ENCODE data around the gene PIGH. TPM values are rescaled to one million over a fixed set of nuclear protein-coding genes. Genes with fewer than 3 reads are reported as not detected.

Gene PIGH
- total and polyA plus RNA-seq, 2 of the 13 experiments (the other 11 are each of a cell fraction or from before 2014, with no cell fraction given): 30.0 to 43.5 TPM

GRCh38 chr14:67610491-67610890 lies 10.4 kb upstream of the PIGH start:
- H3K79me2 ChIP-seq (ENCODE audit: insufficient read depth, low read length): no peaks in the 10 kb centered on the region
- no TSS peak for BruUV-seq (replicated peaks)
- 0% methylated on average over 1 of the region's 1 CpG for WGBS (ENCODE audit: low lambda C conversion rate)
- FAIRE-seq: no peak
- H3K4me1 ChIP-seq (ENCODE audit: insufficient read depth, low read length): peaks cover 14% of the 10 kb centered on the region
- H4K20me1 ChIP-seq (ENCODE audit: insufficient read depth, low read length): no peaks in the 10 kb centered on the region
- CTCF ChIA-PET (ENCODE audit: low intra/inter-chr PET ratio, low total read pairs): no interaction called here
- H2AFZ ChIP-seq (ENCODE audit: low read length): no peak overlapping the region
- H3K36me3 ChIP-seq (replicated peaks in 1 of 2; ENCODE audit: control insufficient read depth in 1 of 2, insufficient read depth in 2 of 2, low read length in 2 of 2): no peaks in the 10 kb centered on the region
- no peaks in the 10 kb centered on the region for H3K9me3 ChIP-seq (ENCODE audit: low read length)
- POLR2A ChIA-PET: interaction anchor here (2.3 kb wide), 1 partner anchor 11 kb away, joined by 9 read pairs; the partner anchor contains the start of gene PIGH
- ATAC-seq: no peak
- intact Hi-C loops (cut with micrococcal nuclease; ENCODE audit: unreplicated experiment): no loop called here
- H3K4me2 ChIP-seq (ENCODE audit: low read depth, low read length): peak overlapping the region; percentile 61; the same call in 1 of the 2 replicates
- H3K27me3 ChIP-seq (ENCODE audit: control insufficient read depth in 1 of 2, insufficient read depth in 2 of 2, low read length in 2 of 2): peaks cover 0 to 16% of the 10 kb centered on the region in 2 experiments; a peak in 2 of 5 replicates
- TF ChIP-seq MEF2D (CRISPR knock-in tag; IDR thresholded peaks at IDR 0.05) (no peak), FOXK1 (CRISPR knock-in tag; IDR thresholded peaks at IDR 0.05; ENCODE audit: borderline replicate concordance, low read depth) (no peak), ZNF264 (CRISPR knock-in tag; IDR thresholded peaks at IDR 0.05) (no peak), E2F2 (CRISPR knock-in tag; IDR thresholded peaks at IDR 0.05; ENCODE audit: borderline replicate concordance) (no peak), ARNT (IDR thresholded peaks at IDR 0.05) (no peak)
- in situ Hi-C loops (cut with HindIII; ENCODE audit: extremely low pct_ligation_motif_present, low pct_unique_long_range_greater_than_20kb): loop anchor here (10.0 to 25.0 kb wide), 2 partner anchors 94 to 1202 kb away; partner anchors contain the start of gene RDH12
- H3K27ac ChIP-seq (ENCODE audit: extremely low read length, insufficient read depth, low read length): no peak overlapping the region
- no peak overlapping the region for H3K9ac ChIP-seq (ENCODE audit: insufficient read depth, low read depth, low read length)
- no peak overlapping the region for H3K4me3 ChIP-seq (replicated peaks in 1 of 3; ENCODE audit: insufficient read depth in 1 of 3, low read depth in 2 of 3, low read length in 3 of 3)
- DNase-seq (ENCODE audit: low spot score): no peak

GRCh38 chr14:67609642-67610310 lies 9.7 kb upstream of the PIGH start:
- ATAC-seq (peak; percentile 66), FAIRE-seq (no peak), DNase-seq (ENCODE audit: low spot score) (no peak)
- H3K9ac ChIP-seq (ENCODE audit: insufficient read depth, low read depth, low read length): peak overlapping the region; percentile 38; the same call in 1 of the 2 replicates
- CTCF ChIA-PET (ENCODE audit: low intra/inter-chr PET ratio, low total read pairs): no interaction called here
- in situ Hi-C loops (cut with HindIII; ENCODE audit: extremely low pct_ligation_motif_present, low pct_unique_long_range_greater_than_20kb) (loop anchor here (10.0 to 25.0 kb wide), 2 partner anchors 95 to 1203 kb away; partner anchors contain the start of gene RDH12), intact Hi-C loops (cut with micrococcal nuclease; ENCODE audit: unreplicated experiment) (no loop called here)
- H3K27me3 ChIP-seq (ENCODE audit: control insufficient read depth in 1 of 2, insufficient read depth in 2 of 2, low read length in 2 of 2): peaks cover 0 to 14% of the 10 kb centered on the region in 2 experiments; a peak in 2 of 5 replicates
- peak overlapping the region; percentile 61 for H3K4me2 ChIP-seq (ENCODE audit: low read depth, low read length)
- H3K4me3 ChIP-seq (replicated peaks in 1 of 3; ENCODE audit: insufficient read depth in 1 of 3, low read depth in 2 of 3, low read length in 3 of 3): peak overlapping the region in 2 of 3 experiments; percentile 14 to 19; a peak in 3 of 6 replicates
- no peaks in the 10 kb centered on the region for H3K79me2 ChIP-seq (ENCODE audit: insufficient read depth, low read length)
- POLR2A ChIA-PET: interaction anchor here (2.3 kb wide), 1 partner anchor 10 kb away, joined by 9 read pairs; the partner anchor contains the start of gene PIGH
- no TSS peak for BruUV-seq (replicated peaks)
- no peaks in the 10 kb centered on the region for H3K9me3 ChIP-seq (ENCODE audit: low read length)
- H2AFZ ChIP-seq (ENCODE audit: low read length): no peak overlapping the region
- H3K36me3 ChIP-seq (replicated peaks in 1 of 2; ENCODE audit: control insufficient read depth in 1 of 2, insufficient read depth in 2 of 2, low read length in 2 of 2): no peaks in the 10 kb centered on the region
- no peaks in the 10 kb centered on the region for H4K20me1 ChIP-seq (ENCODE audit: insufficient read depth, low read length)
- peaks cover 16% of the 10 kb centered on the region for H3K4me1 ChIP-seq (ENCODE audit: insufficient read depth, low read length)
- WGBS (ENCODE audit: low lambda C conversion rate): 6% methylated on average over 5 of the region's 10 CpGs
- no peak overlapping the region for H3K27ac ChIP-seq (ENCODE audit: extremely low read length, insufficient read depth, low read length)
- TF ChIP-seq FOSL2 (CRISPR knock-in tag; IDR thresholded peaks at IDR 0.05) (no peak), ATF4 (CRISPR knock-in tag; IDR thresholded peaks at IDR 0.05) (no peak), SNAPC4 (CRISPR knock-in tag; IDR thresholded peaks at IDR 0.05) (no peak), ZFP1 (CRISPR knock-in tag; IDR thresholded peaks at IDR 0.05) (no peak), ZNF558 (CRISPR knock-in tag; IDR thresholded peaks at IDR 0.05; ENCODE audit: borderline replicate concordance) (no peak), GATAD2A (CRISPR knock-in tag; IDR thresholded peaks at IDR 0.05) (no peak)

All from HepG2 (cell line).